ENCODE results near the gene LRCH1. TPM values are rescaled to one million over a fixed set of nuclear protein-coding genes. Genes with fewer than 3 reads are reported as not detected.

Gene LRCH1
- total and polyA plus RNA-seq, 11 donors = 4.5 to 20.1 (median 12.5) TPM

- WGBS, 4 donors = 59 to 74% (median 69%) methylated on average over 3 of the region's 3 CpGs
These were observed 80.4 kb downstream of the LRCH1 start for GRCh38 chr13:46633416-46633815.

GRCh38 chr13:46636451-46636850 is 83.5 kb downstream of the LRCH1 start:
- DNase-seq = no peak
- TF ChIP-seq, protein P1, sequence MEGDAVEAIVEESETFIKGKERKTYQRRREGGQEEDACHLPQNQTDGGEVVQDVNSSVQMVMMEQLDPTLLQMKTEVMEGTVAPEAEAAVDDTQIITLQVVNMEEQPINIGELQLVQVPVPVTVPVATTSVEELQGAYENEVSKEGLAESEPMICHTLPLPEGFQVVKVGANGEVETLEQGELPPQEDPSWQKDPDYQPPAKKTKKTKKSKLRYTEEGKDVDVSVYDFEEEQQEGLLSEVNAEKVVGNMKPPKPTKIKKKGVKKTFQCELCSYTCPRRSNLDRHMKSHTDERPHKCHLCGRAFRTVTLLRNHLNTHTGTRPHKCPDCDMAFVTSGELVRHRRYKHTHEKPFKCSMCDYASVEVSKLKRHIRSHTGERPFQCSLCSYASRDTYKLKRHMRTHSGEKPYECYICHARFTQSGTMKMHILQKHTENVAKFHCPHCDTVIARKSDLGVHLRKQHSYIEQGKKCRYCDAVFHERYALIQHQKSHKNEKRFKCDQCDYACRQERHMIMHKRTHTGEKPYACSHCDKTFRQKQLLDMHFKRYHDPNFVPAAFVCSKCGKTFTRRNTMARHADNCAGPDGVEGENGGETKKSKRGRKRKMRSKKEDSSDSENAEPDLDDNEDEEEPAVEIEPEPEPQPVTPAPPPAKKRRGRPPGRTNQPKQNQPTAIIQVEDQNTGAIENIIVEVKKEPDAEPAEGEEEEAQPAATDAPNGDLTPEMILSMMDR (IDR thresholded peaks at IDR 0.05) = no peak
- no peak for TF ChIP-seq POLR2A (IDR thresholded peaks at IDR 0.05)
- ATAC-seq = no peak
- WGBS, 4 donors = 30 to 46% (median 40%) methylated on average over 2 of the region's 2 CpGs
- Histone ChIP-seq H3K4me3 (no peak overlapping the region), H3K27me3 (no peaks in the 10 kb centered on the region), H3K9me3 (no peaks in the 10 kb centered on the region), H3K4me1 (peaks cover 6 to 84% (median 46%) of the 10 kb centered on the region in 12 donors), H3K27ac (no peak overlapping the region), H3K36me3 (no peaks in the 10 kb centered on the region)
- intact Hi-C loops (cut with DNase I) = no loop called here

More at GRCh38 chr13:46633416-46633815, 80.4 kb downstream of the LRCH1 start:
- DNase-seq = no peak
- Histone ChIP-seq H3K4me3 (no peak overlapping the region), H3K4me1 (peaks cover 0 to 81% (median 43%) of the 10 kb centered on the region in 12 donors), H3K9me3 (no peaks in the 10 kb centered on the region), H3K36me3 (no peaks in the 10 kb centered on the region), H3K27me3 (no peaks in the 10 kb centered on the region), H3K27ac (peak overlapping the region in 2 of 12 donors; percentile 3 to 12)
- intact Hi-C loops (cut with DNase I) = no loop called here
- ATAC-seq = peak in 2 of 4 donors; percentile 15 to 37
- no peak for TF ChIP-seq POLR2A (IDR thresholded peaks at IDR 0.05)
- TF ChIP-seq, protein P1 (IDR thresholded peaks at IDR 0.05) = no peak

GRCh38 chr13:46637213-46637612 is 84.2 kb downstream of the LRCH1 start:
- intact Hi-C loops (cut with DNase I) = no loop called here
- Histone ChIP-seq H3K36me3 (no peaks in the 10 kb centered on the region), H3K4me3 (no peak overlapping the region), H3K27ac (no peak overlapping the region), H3K27me3 (no peaks in the 10 kb centered on the region), H3K4me1 (peaks cover 10 to 84% (median 49%) of the 10 kb centered on the region in 12 donors), H3K9me3 (no peaks in the 10 kb centered on the region)
- TF ChIP-seq, protein P1 (IDR thresholded peaks at IDR 0.05) = no peak
- TF ChIP-seq POLR2A (IDR thresholded peaks at IDR 0.05) = no peak
- DNase-seq (no peak), ATAC-seq (no peak)
- WGBS, 4 donors = 94 to 98% (median 96%) methylated on average over 4 of the region's 4 CpGs

- H3K9me3 ChIP-seq = no peaks in the 10 kb centered on the region
- intact Hi-C loops (cut with DNase I) = no loop called here
- ATAC-seq (no peak), DNase-seq (no peak)
- TF ChIP-seq, protein P1 (IDR thresholded peaks at IDR 0.05) = no peak
- TF ChIP-seq POLR2A (IDR thresholded peaks at IDR 0.05) = no peak
- WGBS, 4 donors = 66 to 75% (median 72%) methylated on average over 2 of the region's 2 CpGs
- no peaks in the 10 kb centered on the region for H3K36me3 ChIP-seq
- H3K4me1 ChIP-seq = peaks cover 12 to 85% (median 52%) of the 10 kb centered on the region in 12 donors
- H3K27ac ChIP-seq = no peak overlapping the region
- H3K27me3 ChIP-seq = no peaks in the 10 kb centered on the region
- H3K4me3 ChIP-seq = no peak overlapping the region
These were observed 85.3 kb downstream of the LRCH1 start for GRCh38 chr13:46638262-46638661.
